Raji (cell line): ENCODE measurements around the gene DOK4.
A peak's percentile ranks its signal among the peaks of the same experiment; 100 is the strongest.

ENCODE experiments used
- POLR2A ChIP-seq: IDR thresholded peaks from 2 replicates; pipeline ENCODE4 v1.6.1; 2011; ENCODE audit warnings: low read depth, low read length, control low read depth; ENCODE audit not compliant: insufficient read depth

DOK4 gene

DNA sequence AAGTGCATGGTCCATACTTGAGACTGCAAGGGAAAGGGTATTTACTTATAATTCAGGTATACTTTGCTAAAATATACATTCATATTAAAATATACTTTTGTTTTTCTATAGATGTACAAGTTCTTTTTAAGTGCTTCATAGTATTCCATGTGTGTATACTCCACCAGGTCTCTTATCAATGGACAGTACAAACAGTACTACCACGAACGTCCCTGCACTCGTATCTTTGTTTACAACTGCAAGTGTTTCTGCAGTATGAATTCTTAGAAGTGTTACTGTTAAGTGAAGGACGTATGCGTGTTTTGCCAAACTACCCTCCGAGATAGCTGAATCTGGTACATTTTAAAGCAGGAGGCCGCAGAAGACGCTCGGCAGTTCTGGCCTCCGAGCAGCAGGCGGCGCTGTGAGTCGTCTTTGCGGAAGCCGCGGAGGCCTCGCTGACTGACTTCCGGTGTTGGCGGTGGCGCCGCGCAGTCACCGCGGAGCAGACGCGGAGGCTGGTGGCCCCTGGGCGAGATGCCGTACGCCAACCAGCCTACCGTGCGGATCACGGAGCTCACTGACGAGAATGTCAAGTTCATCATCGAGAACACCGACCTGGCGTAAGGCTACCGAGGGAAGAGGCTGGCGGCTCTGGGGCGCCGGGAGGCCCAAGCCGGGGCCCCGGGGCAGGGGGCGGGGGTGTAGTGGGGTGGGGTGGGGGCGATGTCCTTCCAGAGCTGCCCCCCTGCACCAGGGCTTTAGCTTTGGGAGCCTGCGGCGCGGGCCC, 23.9 kb downstream of the DOK4 start, which contains the start of gene POLR2C:
TSS of gene POLR2C (plus strand) at position 471 of the 769 bp plus-strand sequence. CDS start at position 517, 46 bp downstream.
- TF ChIP-seq POLR2A: peak; percentile 99

DNA sequence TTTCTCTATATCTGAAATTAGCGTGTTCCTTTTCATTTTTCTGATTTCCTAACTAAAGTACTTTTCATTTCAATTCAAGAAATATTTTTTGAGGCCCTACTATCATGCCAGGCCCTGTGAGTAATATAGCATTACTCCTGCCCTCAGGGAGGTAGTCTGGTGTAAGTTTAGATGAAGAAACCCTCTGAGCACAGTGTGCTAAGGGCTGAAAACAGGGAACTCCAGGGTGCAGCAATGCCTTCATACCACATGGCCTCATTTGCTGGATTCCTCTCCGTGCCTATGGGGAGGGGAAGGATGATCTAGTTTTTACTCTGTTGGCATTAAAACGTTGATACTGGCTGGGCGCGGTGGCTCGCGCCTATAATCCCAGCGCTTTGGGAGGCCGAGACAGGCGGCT, 34.3 kb downstream of the DOK4 start:
- no peak for TF ChIP-seq POLR2A

GRCh38 chr16:57447186-57447962, 38.9 kb downstream of the DOK4 start, which contains the start of the genes CIAPIN1 and COQ9:
CIAPIN1 (minus strand) TSS chr16:57447385; CDS start chr16:57440928, 6,457 bp downstream.
COQ9 (plus strand) TSS chr16:57447479; CDS start chr16:57447506, 27 bp downstream.
- peak; percentile 90 for TF ChIP-seq POLR2A

GRCh38 chr16:57446531-57447185, 39.6 kb downstream of the DOK4 start:
- TF ChIP-seq POLR2A: no peak

- no peak for TF ChIP-seq POLR2A
Observed at GRCh38 chr16:57445510-57445909, 40.8 kb downstream of the DOK4 start.

DNA sequence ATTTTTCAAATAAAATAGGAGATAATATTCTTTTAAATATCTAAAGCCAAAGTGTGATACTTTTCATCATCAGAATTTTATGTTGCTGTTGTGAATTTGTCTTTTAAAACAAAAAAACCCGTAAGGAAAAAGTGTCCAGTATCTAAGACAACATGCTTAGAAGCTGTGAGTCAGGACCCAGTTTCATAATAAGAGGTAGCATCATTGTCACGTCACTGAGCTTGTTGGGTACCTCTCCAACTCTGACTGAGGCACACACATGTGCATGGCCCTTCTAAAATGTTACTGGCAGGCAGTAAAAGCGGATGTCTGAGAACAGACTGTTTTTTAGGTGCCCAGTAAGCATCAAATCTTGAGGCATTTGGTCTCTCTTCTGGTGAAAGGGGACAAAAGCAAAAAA, 41.6 kb downstream of the DOK4 start:
- TF ChIP-seq POLR2A: no peak

- no peak for TF ChIP-seq POLR2A
Observed at GRCh38 chr16:57435838-57436237, 50.5 kb downstream of the DOK4 start.

GRCh38 chr16:57434003-57434402, 52.3 kb downstream of the DOK4 start:
- no peak for TF ChIP-seq POLR2A

- TF ChIP-seq POLR2A: no peak
Observed at GRCh38 chr16:57432989-57433388, 53.3 kb downstream of the DOK4 start.

DNA sequence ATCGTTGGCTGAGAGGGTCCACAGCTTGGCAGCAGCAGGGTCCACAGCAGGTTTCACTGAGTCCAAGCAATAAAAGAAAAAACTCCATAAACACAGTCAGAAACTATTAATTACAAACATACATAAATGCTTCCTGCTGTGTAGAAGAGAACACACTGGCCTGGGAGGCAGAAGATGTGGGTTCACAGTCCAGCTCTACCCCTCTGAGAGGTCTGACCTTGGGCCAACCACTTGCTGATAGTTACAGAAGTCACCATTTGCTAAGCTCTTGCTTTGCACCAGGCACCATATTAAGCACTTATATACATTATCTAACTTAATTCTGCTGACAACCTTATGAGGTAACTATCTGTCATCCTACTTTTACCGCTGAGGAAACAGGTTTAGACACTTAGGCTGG, 53.8 kb downstream of the DOK4 start:
- no peak for TF ChIP-seq POLR2A

- TF ChIP-seq POLR2A: no peak
Observed at GRCh38 chr16:57430955-57431354, 55.3 kb downstream of the DOK4 start.

DNA sequence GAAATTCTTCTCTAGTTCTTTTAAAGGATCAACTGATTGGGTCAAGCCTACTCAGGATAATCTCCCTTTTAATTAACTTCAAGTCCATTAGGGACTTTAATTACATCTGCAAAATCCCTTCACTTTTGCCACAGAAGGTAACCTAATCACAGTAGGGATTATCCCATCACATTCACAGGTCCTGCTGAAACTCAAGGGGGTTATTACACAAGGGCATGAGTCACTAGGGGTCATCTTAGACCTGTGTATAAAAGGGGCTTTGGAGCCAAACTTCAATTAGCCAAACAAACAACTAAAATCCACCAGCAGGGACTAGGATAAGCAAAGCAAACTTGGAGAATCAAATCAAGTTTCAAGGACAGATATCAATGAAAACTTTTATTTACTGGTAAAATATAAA, 58.5 kb downstream of the DOK4 start:
- no peak for TF ChIP-seq POLR2A

DNA sequence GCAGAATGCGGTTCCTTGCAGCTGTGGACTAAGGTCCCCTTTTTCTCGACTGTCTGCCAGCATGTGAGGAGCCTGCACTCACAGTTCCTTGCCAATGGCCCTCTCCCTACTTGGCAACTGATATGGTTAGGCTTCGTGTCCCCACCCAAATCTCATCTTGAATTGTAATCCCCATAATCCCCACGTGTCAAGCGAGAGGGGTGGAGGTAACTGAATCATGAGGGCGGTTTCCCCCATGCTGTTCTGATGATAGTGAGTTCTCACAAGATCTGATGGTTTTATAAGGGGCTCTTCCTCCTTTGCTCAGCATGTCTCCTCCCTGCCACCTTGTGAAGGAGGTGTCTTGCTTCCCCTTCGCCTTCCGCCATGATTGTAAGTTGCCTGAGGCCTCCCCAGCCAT, 59.0 kb downstream of the DOK4 start:
- TF ChIP-seq POLR2A: no peak

GRCh38 chr16:57426356-57426755, 59.9 kb downstream of the DOK4 start:
- no peak for TF ChIP-seq POLR2A

GRCh38 chr16:57424583-57424982, 61.7 kb downstream of the DOK4 start:
- TF ChIP-seq POLR2A: no peak
